ENCODE results near the gene ZNF425.

Gene ZNF425

DNA sequence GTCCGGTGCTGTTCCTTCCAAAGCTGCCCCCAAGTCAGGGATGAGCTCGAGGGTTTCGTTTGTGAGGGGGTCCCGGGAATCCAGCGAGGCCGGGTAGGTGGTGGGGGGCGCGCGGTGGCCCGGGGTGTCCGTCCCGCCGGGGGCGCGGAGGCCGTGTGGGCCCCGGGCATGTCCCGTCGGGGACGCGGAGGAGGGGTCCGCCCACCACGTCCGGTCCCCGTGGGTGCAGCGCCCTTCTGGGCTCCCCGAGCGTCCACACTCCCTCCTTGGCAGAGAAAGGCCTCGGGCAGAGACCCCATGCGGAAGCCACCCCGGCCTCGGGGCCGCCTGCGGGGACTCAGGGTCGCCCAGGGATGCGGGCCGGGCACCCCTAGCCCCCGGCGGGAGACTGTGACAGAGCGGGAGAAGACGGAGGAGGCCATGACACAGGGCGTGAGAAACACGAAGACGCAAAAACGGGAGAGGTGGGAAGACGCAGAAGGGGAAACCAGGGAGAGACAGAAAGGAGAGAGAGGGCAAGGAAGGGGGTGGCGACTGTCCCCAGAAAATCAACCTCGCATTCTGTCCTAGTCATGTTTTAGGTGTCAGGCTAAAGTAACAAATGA, 640 bp upstream of the ZNF425 start:
- Histone ChIP-seq H3K9me3 (ENCODE audit: control insufficient read depth, insufficient read depth, low read depth, low read length) (peaks cover 16% of the 10 kb centered on the region), H3K9ac (ENCODE audit: low read length) (peak overlapping the region; percentile 94), H3K27ac (ENCODE audit: low read depth, low read length) (peak overlapping the region; percentile 94), H3K4me1 (ENCODE audit: control insufficient read depth, insufficient read depth, low read length) (peaks cover 10% of the 10 kb centered on the region), H3K27me3 (ENCODE audit: control insufficient read depth, insufficient read depth, low read length) (no peaks in the 10 kb centered on the region), H3K36me3 (ENCODE audit: control insufficient read depth, insufficient read depth, low read length) (peaks cover 20% of the 10 kb centered on the region), H3K4me3 (ENCODE audit: low read depth, low read length) (peak overlapping the region; percentile 84)

GRCh38 chr7:149125189-149125862, 798 bp downstream of the ZNF425 start:
- Histone ChIP-seq H3K27me3 (ENCODE audit: control insufficient read depth, insufficient read depth, low read length) (no peaks in the 10 kb centered on the region), H3K4me3 (ENCODE audit: low read depth, low read length) (peak overlapping the region; percentile 84), H3K4me1 (ENCODE audit: control insufficient read depth, insufficient read depth, low read length) (peaks cover 10% of the 10 kb centered on the region), H3K27ac (ENCODE audit: low read depth, low read length) (peak overlapping the region; percentile 94), H3K9ac (ENCODE audit: low read length) (peak overlapping the region; percentile 94), H3K36me3 (ENCODE audit: control insufficient read depth, insufficient read depth, low read length) (peaks cover 6% of the 10 kb centered on the region), H3K9me3 (ENCODE audit: control insufficient read depth, insufficient read depth, low read depth, low read length) (peaks cover 5% of the 10 kb centered on the region; the same call in 1 of the 2 replicates)

DNA sequence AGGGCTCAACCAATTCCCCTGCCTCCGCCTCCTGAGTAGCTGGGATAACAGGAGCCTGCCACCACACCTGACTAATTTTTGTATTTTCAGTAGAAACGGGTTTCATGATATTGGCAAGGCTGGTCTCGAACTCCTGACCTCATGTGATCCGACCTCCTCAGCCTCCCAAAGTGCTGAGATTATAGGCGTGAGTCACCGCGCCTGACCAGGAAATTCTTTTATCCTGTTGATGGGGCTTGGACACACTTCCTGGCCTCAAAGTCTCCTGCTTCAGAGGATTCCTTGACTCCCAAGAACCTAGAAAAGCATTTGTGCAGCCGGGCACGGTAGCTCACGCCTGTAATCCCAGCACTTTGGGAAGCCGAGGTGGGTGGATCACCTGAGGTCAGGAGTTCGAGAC, 16.2 kb downstream of the ZNF425 start:
- Histone ChIP-seq H3K9me3 (ENCODE audit: control insufficient read depth, insufficient read depth, low read depth, low read length) (no peaks in the 10 kb centered on the region), H3K4me3 (ENCODE audit: low read depth, low read length) (no peak overlapping the region), H3K27me3 (ENCODE audit: control insufficient read depth, insufficient read depth, low read length) (no peaks in the 10 kb centered on the region), H3K27ac (ENCODE audit: low read depth, low read length) (no peak overlapping the region), H3K9ac (ENCODE audit: low read length) (no peak overlapping the region), H3K36me3 (ENCODE audit: control insufficient read depth, insufficient read depth, low read length) (no peaks in the 10 kb centered on the region), H3K4me1 (ENCODE audit: control insufficient read depth, insufficient read depth, low read length) (no peaks in the 10 kb centered on the region)

GRCh38 chr7:149104749-149105148, 21.4 kb downstream of the ZNF425 start:
- H3K36me3 ChIP-seq (ENCODE audit: control insufficient read depth, insufficient read depth, low read length): 0 out of 2 replicates have a peak, but pooled peaks cover 8% of the 10 kb centered on the region
- no peaks in the 10 kb centered on the region for H3K27me3 ChIP-seq (ENCODE audit: control insufficient read depth, insufficient read depth, low read length)
- no peak overlapping the region for H3K27ac ChIP-seq (ENCODE audit: low read depth, low read length)
- H3K9ac ChIP-seq (ENCODE audit: low read length): no peak overlapping the region
- no peaks in the 10 kb centered on the region for H3K4me1 ChIP-seq (ENCODE audit: control insufficient read depth, insufficient read depth, low read length)
- no peak overlapping the region for H3K4me3 ChIP-seq (ENCODE audit: low read depth, low read length)
- no peaks in the 10 kb centered on the region for H3K9me3 ChIP-seq (ENCODE audit: control insufficient read depth, insufficient read depth, low read depth, low read length)

DNA sequence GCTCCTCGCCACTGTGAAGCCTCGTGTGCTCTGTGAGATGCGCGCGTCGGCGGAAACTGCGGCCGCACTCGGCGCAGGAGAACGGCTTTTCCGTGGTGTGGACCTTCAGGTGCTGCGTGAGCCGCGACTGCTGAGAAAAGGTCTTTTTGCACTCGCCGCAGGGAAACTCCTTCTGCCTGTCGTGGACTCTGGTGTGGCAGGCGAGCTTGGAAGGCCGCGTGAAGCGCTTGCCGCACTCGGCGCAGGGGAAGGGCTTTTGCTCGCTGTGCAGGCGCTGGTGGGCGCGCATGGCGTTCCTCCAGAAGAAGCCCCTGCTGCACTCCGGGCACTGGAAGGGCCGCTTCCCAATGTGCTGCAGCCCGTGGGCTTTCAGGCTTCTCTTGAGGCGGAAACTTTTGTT, 21.9 kb downstream of the ZNF425 start:
- Histone ChIP-seq H3K9ac (ENCODE audit: low read length) (no peak overlapping the region), H3K27ac (ENCODE audit: low read depth, low read length) (no peak overlapping the region), H3K27me3 (ENCODE audit: control insufficient read depth, insufficient read depth, low read length) (no peaks in the 10 kb centered on the region), H3K36me3 (ENCODE audit: control insufficient read depth, insufficient read depth, low read length) (0 out of 2 replicates have a peak, but pooled peaks cover 8% of the 10 kb centered on the region), H3K4me1 (ENCODE audit: control insufficient read depth, insufficient read depth, low read length) (no peaks in the 10 kb centered on the region), H3K9me3 (ENCODE audit: control insufficient read depth, insufficient read depth, low read depth, low read length) (no peaks in the 10 kb centered on the region), H3K4me3 (ENCODE audit: low read depth, low read length) (no peak overlapping the region)

DNA sequence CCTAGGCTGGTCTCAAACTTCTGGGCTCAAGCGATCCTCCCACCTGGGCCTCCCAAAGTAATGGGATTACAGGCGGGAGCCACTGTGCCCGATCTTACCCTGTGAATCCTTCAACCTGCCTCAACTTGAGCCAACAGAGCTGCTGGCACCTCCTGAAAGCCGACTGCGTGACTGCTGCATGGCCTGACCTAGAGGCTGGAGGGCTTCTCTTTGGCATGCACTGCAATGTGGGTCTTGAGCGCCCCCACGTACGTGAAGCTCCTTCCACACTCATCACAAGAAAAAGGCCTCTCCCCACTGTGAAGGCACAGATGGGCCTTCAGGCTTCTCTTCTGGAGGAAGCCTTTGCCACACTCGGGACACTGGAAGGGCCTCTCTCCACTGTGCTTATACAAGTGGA, 22.7 kb downstream of the ZNF425 start:
- no peaks in the 10 kb centered on the region for H3K9me3 ChIP-seq (ENCODE audit: control insufficient read depth, insufficient read depth, low read depth, low read length)
- H3K9ac ChIP-seq (ENCODE audit: low read length): no peak overlapping the region
- H3K4me3 ChIP-seq (ENCODE audit: low read depth, low read length): no peak overlapping the region
- H3K36me3 ChIP-seq (ENCODE audit: control insufficient read depth, insufficient read depth, low read length): 0 out of 2 replicates have a peak, but pooled peaks cover 8% of the 10 kb centered on the region
- H3K4me1 ChIP-seq (ENCODE audit: control insufficient read depth, insufficient read depth, low read length): no peaks in the 10 kb centered on the region
- no peak overlapping the region for H3K27ac ChIP-seq (ENCODE audit: low read depth, low read length)
- H3K27me3 ChIP-seq (ENCODE audit: control insufficient read depth, insufficient read depth, low read length): no peaks in the 10 kb centered on the region

GRCh38 chr7:149102666-149103065, 23.5 kb downstream of the ZNF425 start:
- Histone ChIP-seq H3K9me3 (ENCODE audit: control insufficient read depth, insufficient read depth, low read depth, low read length) (no peaks in the 10 kb centered on the region), H3K27ac (ENCODE audit: low read depth, low read length) (no peak overlapping the region), H3K36me3 (ENCODE audit: control insufficient read depth, insufficient read depth, low read length) (0 out of 2 replicates have a peak, but pooled peaks cover 8% of the 10 kb centered on the region), H3K27me3 (ENCODE audit: control insufficient read depth, insufficient read depth, low read length) (no peaks in the 10 kb centered on the region), H3K4me1 (ENCODE audit: control insufficient read depth, insufficient read depth, low read length) (no peaks in the 10 kb centered on the region), H3K4me3 (ENCODE audit: low read depth, low read length) (no peak overlapping the region), H3K9ac (ENCODE audit: low read length) (no peak overlapping the region)

- H3K27me3 ChIP-seq (ENCODE audit: control insufficient read depth, insufficient read depth, low read length): no peaks in the 10 kb centered on the region
- H3K4me3 ChIP-seq (ENCODE audit: low read depth, low read length): no peak overlapping the region
- H3K4me1 ChIP-seq (ENCODE audit: control insufficient read depth, insufficient read depth, low read length): peaks cover 5% of the 10 kb centered on the region
- no peak overlapping the region for H3K9ac ChIP-seq (ENCODE audit: low read length)
- no peak overlapping the region for H3K27ac ChIP-seq (ENCODE audit: low read depth, low read length)
- no peaks in the 10 kb centered on the region for H3K9me3 ChIP-seq (ENCODE audit: control insufficient read depth, insufficient read depth, low read depth, low read length)
- 0 out of 2 replicates have a peak, but pooled peaks cover 8% of the 10 kb centered on the region for H3K36me3 ChIP-seq (ENCODE audit: control insufficient read depth, insufficient read depth, low read length)
Observed at GRCh38 chr7:149100821-149101220, 25.3 kb downstream of the ZNF425 start.

- Histone ChIP-seq H3K4me3 (ENCODE audit: low read depth, low read length) (no peak overlapping the region), H3K27ac (ENCODE audit: low read depth, low read length) (no peak overlapping the region), H3K9me3 (ENCODE audit: control insufficient read depth, insufficient read depth, low read depth, low read length) (no peaks in the 10 kb centered on the region), H3K36me3 (ENCODE audit: control insufficient read depth, insufficient read depth, low read length) (0 out of 2 replicates have a peak, but pooled peaks cover 8% of the 10 kb centered on the region), H3K4me1 (ENCODE audit: control insufficient read depth, insufficient read depth, low read length) (peaks cover 5% of the 10 kb centered on the region), H3K27me3 (ENCODE audit: control insufficient read depth, insufficient read depth, low read length) (no peaks in the 10 kb centered on the region), H3K9ac (ENCODE audit: low read length) (no peak overlapping the region)
Observed at GRCh38 chr7:149099058-149099457, 27.1 kb downstream of the ZNF425 start.

GRCh38 chr7:149097088-149097487, 29.0 kb downstream of the ZNF425 start:
- no peak overlapping the region for H3K4me3 ChIP-seq (ENCODE audit: low read depth, low read length)
- peaks cover 12% of the 10 kb centered on the region for H3K4me1 ChIP-seq (ENCODE audit: control insufficient read depth, insufficient read depth, low read length)
- H3K27ac ChIP-seq (ENCODE audit: low read depth, low read length): no peak overlapping the region
- H3K9me3 ChIP-seq (ENCODE audit: control insufficient read depth, insufficient read depth, low read depth, low read length): no peaks in the 10 kb centered on the region
- H3K9ac ChIP-seq (ENCODE audit: low read length): no peak overlapping the region
- no peaks in the 10 kb centered on the region for H3K27me3 ChIP-seq (ENCODE audit: control insufficient read depth, insufficient read depth, low read length)
- H3K36me3 ChIP-seq (ENCODE audit: control insufficient read depth, insufficient read depth, low read length): no peaks in the 10 kb centered on the region

DNA sequence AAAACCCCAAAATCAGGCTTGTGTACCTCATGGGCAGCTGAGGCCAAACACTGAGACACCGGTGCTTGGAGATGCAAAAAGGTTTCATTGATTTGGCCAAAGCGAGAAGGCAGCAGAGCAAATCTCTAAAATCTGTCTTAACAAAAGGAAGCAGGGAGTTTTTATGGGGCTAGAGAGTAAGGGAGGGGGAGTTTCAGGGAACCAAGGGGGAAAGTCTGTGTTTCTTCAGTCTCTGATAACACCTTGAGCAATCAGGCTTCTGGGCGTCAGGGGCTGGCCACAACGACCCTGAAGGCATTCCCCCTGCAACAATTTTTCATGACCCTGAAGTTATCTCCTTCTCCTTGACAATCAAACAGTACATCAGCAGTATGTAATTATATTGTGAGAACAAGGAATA, 32.9 kb downstream of the ZNF425 start:
- H3K9ac ChIP-seq (ENCODE audit: low read length): no peak overlapping the region
- no peak overlapping the region for H3K27ac ChIP-seq (ENCODE audit: low read depth, low read length)
- H3K9me3 ChIP-seq (ENCODE audit: control insufficient read depth, insufficient read depth, low read depth, low read length): no peaks in the 10 kb centered on the region
- H3K4me1 ChIP-seq (ENCODE audit: control insufficient read depth, insufficient read depth, low read length): peaks cover 15% of the 10 kb centered on the region
- H3K27me3 ChIP-seq (ENCODE audit: control insufficient read depth, insufficient read depth, low read length): no peaks in the 10 kb centered on the region
- peaks cover 5% of the 10 kb centered on the region; the same call in 1 of the 2 replicates for H3K36me3 ChIP-seq (ENCODE audit: control insufficient read depth, insufficient read depth, low read length)
- no peak overlapping the region for H3K4me3 ChIP-seq (ENCODE audit: low read depth, low read length)
